B cell (primary cell): ENCODE data around the gene LCN10. TPM values are rescaled to one million over a fixed set of nuclear protein-coding genes. Genes with fewer than 3 reads are reported as not detected.

Source experiments
- ATAC-seq: fragments of 200-7000 bp; cut with Tn5 transposase; one replicate; pipeline ENCODE4 v1.10.0; 2021; ENCODE audit warnings: low read depth, mild to moderate bottlenecking, moderate number of reproducible peaks, moderate library complexity
- CTCF ChIA-PET: fragments of 350-600 bp; sonication (Branson Sonifier 250); formaldehyde crosslinking; loops from one replicate; lab custom pipeline; 2021; ENCODE audit warnings: antibody characterized with exemption, inconsistent platforms; lab: Charles Lee
- POLR2A ChIA-PET: fragments of 350-600 bp; sonication (Branson Sonifier 250); formaldehyde crosslinking; loops from one replicate; lab custom pipeline; 2021; ENCODE audit warnings: antibody characterized with exemption; lab: Charles Lee
- DNase-seq: peaks from one replicate; pipeline ENCODE4 v3.0.0; 2013
- H2AFZ ChIP-seq: 2 replicates; pipeline ENCODE4 v1.6.1; 2012; ENCODE audit warnings: mild to moderate bottlenecking, low read depth, low read length; ENCODE audit not compliant: insufficient read depth, poor library complexity, severe bottlenecking
- H3K27ac ChIP-seq, 2 donors: 1 replicate in 1 of 2; 2 replicates in 1 of 2; pipeline ENCODE4 v1.5.1; 2012 to 2013; ENCODE audit warnings: low read length in 2 of 2, mild to moderate bottlenecking in 2 of 2, moderate library complexity in 1 of 2
- H3K27me3 ChIP-seq, 4 experiments: fragments of 200-600 bp in 1 of 4; sonication (generic) in 1 of 4; replicated peaks in 1 of 4; 1 replicate in 2 of 4; 2 replicates in 2 of 4; pipeline versions ENCODE4 v1.6.1 to v1.7.0; 2013 to 2016; ENCODE audit warnings: low read length in 3 of 4, mild to moderate bottlenecking in 2 of 4, mixed read lengths in 1 of 4, moderate library complexity in 1 of 4; ENCODE audit not compliant: insufficient read depth in 4 of 4, control insufficient read depth in 3 of 4; ENCODE audit errors: control extremely low read depth in 1 of 4
- H3K36me3 ChIP-seq, 2 experiments: replicated peaks in 1 of 2; 1 replicate in 1 of 2; 2 replicates in 1 of 2; pipeline versions ENCODE4 v1.6.1 to v1.7.1; 2013; ENCODE audit warnings: low read length in 1 of 2; ENCODE audit not compliant: insufficient read depth in 2 of 2, control insufficient read depth in 1 of 2; ENCODE audit errors: control extremely low read depth in 1 of 2, extremely low read depth in 1 of 2
- H3K4me1 ChIP-seq, 2 donors: fragments of 200-600 bp in 1 of 2; sonication (generic) in 1 of 2; 1 replicate in 1 of 2; 2 replicates in 1 of 2; pipeline versions ENCODE4 v1.5.1 to v1.6.1; 2013 to 2017; ENCODE audit warnings: low read length in 2 of 2; ENCODE audit not compliant: control insufficient read depth in 2 of 2, insufficient read depth in 2 of 2
- H3K4me2 ChIP-seq: replicated peaks from 2 replicates; pipeline ENCODE3; 2012; ENCODE audit warnings: mild to moderate bottlenecking, low read depth, low read length; ENCODE audit not compliant: poor library complexity, severe bottlenecking
- H3K4me3 ChIP-seq, 5 experiments: fragments of 200-600 bp in 1 of 5; sonication (generic) in 1 of 5; 1 replicate in 3 of 5; 2 replicates in 2 of 5; pipeline versions ENCODE4 v1.5.1 to v1.7.0; 2011 to 2016; ENCODE audit warnings: low read length in 4 of 5, mild to moderate bottlenecking in 4 of 5, low read depth in 2 of 5, control low read depth in 1 of 5, moderate library complexity in 1 of 5; ENCODE audit not compliant: insufficient read depth in 1 of 5; ENCODE audit errors: control extremely low read depth in 1 of 5, extremely low read depth in 1 of 5
- H3K79me2 ChIP-seq: fragments of 200-600 bp; sonication (generic); one replicate; pipeline ENCODE4 v1.6.0; 2016; ENCODE audit warnings: low read length; ENCODE audit not compliant: control insufficient read depth, insufficient read depth
- H3K9ac ChIP-seq: fragments of 200-600 bp; sonication (generic); 2 replicates; pipeline ENCODE4 v1.6.1; 2017; ENCODE audit warnings: mild to moderate bottlenecking, low read length, moderate library complexity
- H3K9me3 ChIP-seq, 3 donors: one replicate each; pipeline versions ENCODE4 v1.6.1 to v1.7.1; 2013; ENCODE audit warnings: low read length in 2 of 3; ENCODE audit not compliant: control insufficient read depth in 2 of 3, insufficient read depth in 1 of 3; ENCODE audit errors: control extremely low read depth in 1 of 3
- H4K20me1 ChIP-seq: 2 replicates; pipeline ENCODE4 v1.6.0; 2012; ENCODE audit warnings: mild to moderate bottlenecking, low read length; ENCODE audit not compliant: insufficient read depth, control insufficient read depth, poor library complexity, severe bottlenecking
- H3K27ac Mint-ChIP-seq: one replicate; pipeline ENCODE4 v1.8.0; 2021; ENCODE audit warnings: mixed read lengths
- H3K27me3 Mint-ChIP-seq: one replicate; pipeline ENCODE4 v1.8.0; 2021; ENCODE audit warnings: mixed read lengths
- H3K4me1 Mint-ChIP-seq: one replicate; pipeline ENCODE4 v1.8.0; 2021; ENCODE audit warnings: mixed read lengths
- H3K4me3 Mint-ChIP-seq: one replicate; pipeline ENCODE4 v1.8.0; 2021; ENCODE audit warnings: mixed read lengths
- H3K9me3 Mint-ChIP-seq: one replicate; pipeline ENCODE4 v1.8.0; 2022; ENCODE audit warnings: mixed read lengths; ENCODE audit not compliant: insufficient read depth
- EZH2 ChIP-seq: IDR thresholded peaks from 2 replicates; pipeline ENCODE4 v1.6.1; 2012; ENCODE audit warnings: borderline replicate concordance, low read depth, mild to moderate bottlenecking, moderate library complexity, low read length; ENCODE audit not compliant: insufficient read depth, poor library complexity, severe bottlenecking
- WGBS: methylation state at CpG from one replicate; pipeline ENCODE4 v1.1.5; 2013; ENCODE audit warnings: missing lambda C conversion rate; ENCODE audit not compliant: insufficient coverage; 5-methylcytosine and 5-hydroxymethylcytosine counted together
- intact Hi-C: fragments of 100-400 bp; cut with micrococcal nuclease; formaldehyde crosslinking; loops from one replicate; pipeline ENCODE4 v1.10.0; 2022
- polyA plus RNA-seq: library from polyadenylated mRNA; depleted of rRNA; stranded (reverse); fragments of >200 nt; gene quantifications from 2 replicates; pipeline ENCODE4 v1.2.3, GENCODE V29; 2012
- total RNA-seq, 2 donors: library from RNA; stranded (reverse); fragments of 120-200 nt in 1 of 2; gene quantifications; 1 replicate in 1 of 2; 2 replicates in 1 of 2; pipeline versions ENCODE4 v1.2.3 to v1.2.4, GENCODE V29; 2013 to 2022
- TF ChIP-seq, protein P1 (sequence below): fragments of 200-600 bp; IDR thresholded peaks from one replicate; pipeline ENCODE4 v1.8.0; 2022; ENCODE audit warnings: antibody characterized with exemption, mild to moderate bottlenecking

Gene LCN10
- total and polyA plus RNA-seq, 2 donors (not counting 1 experiment from before 2014, with no cell fraction given): 76.3 to 93.0 TPM

DNA sequence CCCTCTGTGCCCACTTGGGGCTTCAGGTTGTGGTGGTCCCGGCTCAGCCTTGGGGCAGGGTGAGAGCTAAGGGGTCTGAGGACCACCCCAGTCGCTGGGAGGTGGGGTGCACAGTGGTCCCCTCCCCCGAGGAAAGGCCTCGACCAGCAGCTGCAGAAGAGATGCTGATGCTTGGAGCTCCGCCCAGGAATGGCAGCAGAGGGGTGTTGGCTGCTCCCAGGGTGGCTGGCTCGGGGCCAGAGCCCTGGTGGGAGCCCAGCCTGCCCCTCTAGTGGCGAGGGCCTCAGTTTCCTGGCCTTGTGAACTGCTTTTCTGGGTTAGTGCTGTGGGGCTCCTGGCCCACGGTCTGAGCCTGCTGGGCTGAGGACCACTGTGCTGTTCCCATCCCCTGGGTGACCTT is 29.2 kb downstream of the LCN10 start:
- ChIA-PET CTCF (interaction anchor here (4.0 kb wide), 1 partner anchor 14 kb away, joined by 23 read pairs; no protein-coding TSS in a partner anchor), POLR2A (interaction anchor here (1.2 to 2.4 kb wide), 4 partner anchors 9 to 16 kb away, joined by 3 to 8 read pairs (median 4); no protein-coding TSS in a partner anchor)
- H3K9me3 ChIP-seq: peaks cover 0 to 4% (median 0%) of the 10 kb centered on the region in 3 donors
- no peak overlapping the region for H2AFZ ChIP-seq
- H3K36me3 ChIP-seq: no peaks in the 10 kb centered on the region
- H3K4me1 Mint-ChIP-seq: peaks cover 25% of the 10 kb centered on the region
- H3K4me2 ChIP-seq: peak overlapping the region; percentile 82
- H3K9ac ChIP-seq: no peak overlapping the region
- no peak overlapping the region for H3K27ac ChIP-seq
- peaks cover 31 to 38% of the 10 kb centered on the region in 2 donors for H3K4me1 ChIP-seq
- H4K20me1 ChIP-seq: no peaks in the 10 kb centered on the region
- ATAC-seq (no peak), DNase-seq (no peak)
- peak overlapping the region; percentile 70 for H3K27ac Mint-ChIP-seq
- H3K27me3 Mint-ChIP-seq: peaks cover 20% of the 10 kb centered on the region
- peaks cover 4% of the 10 kb centered on the region for H3K79me2 ChIP-seq
- H3K4me3 Mint-ChIP-seq: peak overlapping the region; percentile 71
- H3K9me3 Mint-ChIP-seq: no peaks in the 10 kb centered on the region
- intact Hi-C loops: loop anchor here (10.0 kb wide), 1 partner anchor 49 kb away; the partner anchor contains the start of gene EGFL7
- WGBS: 17% methylated on average over 8 of the region's 8 CpGs
- peak overlapping the region in 3 of 5 experiments; percentile 33 to 48 (median 40) for H3K4me3 ChIP-seq
- no peak for TF ChIP-seq EZH2
- TF ChIP-seq, protein P1, sequence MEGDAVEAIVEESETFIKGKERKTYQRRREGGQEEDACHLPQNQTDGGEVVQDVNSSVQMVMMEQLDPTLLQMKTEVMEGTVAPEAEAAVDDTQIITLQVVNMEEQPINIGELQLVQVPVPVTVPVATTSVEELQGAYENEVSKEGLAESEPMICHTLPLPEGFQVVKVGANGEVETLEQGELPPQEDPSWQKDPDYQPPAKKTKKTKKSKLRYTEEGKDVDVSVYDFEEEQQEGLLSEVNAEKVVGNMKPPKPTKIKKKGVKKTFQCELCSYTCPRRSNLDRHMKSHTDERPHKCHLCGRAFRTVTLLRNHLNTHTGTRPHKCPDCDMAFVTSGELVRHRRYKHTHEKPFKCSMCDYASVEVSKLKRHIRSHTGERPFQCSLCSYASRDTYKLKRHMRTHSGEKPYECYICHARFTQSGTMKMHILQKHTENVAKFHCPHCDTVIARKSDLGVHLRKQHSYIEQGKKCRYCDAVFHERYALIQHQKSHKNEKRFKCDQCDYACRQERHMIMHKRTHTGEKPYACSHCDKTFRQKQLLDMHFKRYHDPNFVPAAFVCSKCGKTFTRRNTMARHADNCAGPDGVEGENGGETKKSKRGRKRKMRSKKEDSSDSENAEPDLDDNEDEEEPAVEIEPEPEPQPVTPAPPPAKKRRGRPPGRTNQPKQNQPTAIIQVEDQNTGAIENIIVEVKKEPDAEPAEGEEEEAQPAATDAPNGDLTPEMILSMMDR: no peak
- peaks cover 0 to 39% (median 6%) of the 10 kb centered on the region in 4 experiments for H3K27me3 ChIP-seq
